Ovary (tissue), 9 donors: ENCODE data around the gene SLC6A18. TPM values are rescaled to one million over a fixed set of nuclear protein-coding genes. Genes with fewer than 3 reads are reported as not detected.

Experiments used
- DNase-seq, 5 donors: peaks; one replicate each; pipeline ENCODE4 v3.0.0-alpha.2; 2019 to 2020
- H3K27ac ChIP-seq, 2 donors: fragments of 200-600 bp; one replicate each; pipeline versions ENCODE4 v1.5.1 to v1.8.0; 2019 to 2022
- H3K27me3 ChIP-seq: fragments of 200-600 bp; one replicate; pipeline ENCODE4 v1.8.0; 2022
- H3K36me3 ChIP-seq: fragments of 200-600 bp; sonication (generic); one replicate; pipeline ENCODE4 v1.5.1; 2019
- H3K4me1 ChIP-seq: one replicate; pipeline ENCODE4 v1.8.1; 2013; ENCODE audit warnings: mild to moderate bottlenecking, moderate library complexity; ENCODE audit not compliant: insufficient read depth
- H3K4me3 ChIP-seq: fragments of 200-600 bp; sonication (generic); one replicate; pipeline ENCODE4 v1.5.1; 2017
- H3K9me3 ChIP-seq, 2 donors: fragments of 200-600 bp in 1 of 2; sonication (generic) in 1 of 2; one replicate each; pipeline versions ENCODE4 v1.5.1 to v1.8.1; 2013 to 2019; ENCODE audit warnings: mild to moderate bottlenecking in 1 of 2, moderate library complexity in 1 of 2
- EP300 ChIP-seq: sonication (generic); formaldehyde crosslinking; IDR thresholded peaks from one replicate; pipeline ENCODE4 v1.6.1; 2017; ENCODE audit warnings: antibody characterized with exemption
- POLR2A ChIP-seq: fragments of 450-650 bp; IDR thresholded peaks from one replicate; pipeline ENCODE4 v1.6.1; 2017; ENCODE audit warnings: antibody characterized with exemption, mild to moderate bottlenecking, moderate library complexity
- WGBS, 3 donors: extraction: QIAGEN DNeasy Blood & Tissue Kit in 1 of 3; methylation state at CpG; one replicate each; pipeline versions ENCODE4 v1.1.5 to v1.1.7; 2013 to 2017; 5-methylcytosine and 5-hydroxymethylcytosine counted together
- intact Hi-C, 4 donors: fragments of 100-400 bp; cut with DNase I; formaldehyde crosslinking; loops; one replicate each; pipeline versions ENCODE4 v1.11.0 to v1.15.1; 2022 to 2023
- polyA plus RNA-seq, 2 donors: library from polyadenylated mRNA; stranded (reverse); fragments of 200-250 nt in 1 of 2; fragments of 350-450 nt in 1 of 2; fragmentation: Illumina TruSeq in 1 of 2; extraction: RNeasy Lipid Tissue Mini Kit (QIAGEN cat#74804) in 1 of 2; gene quantifications; one replicate each; pipeline ENCODE4 v1.2.3, GENCODE V29; 2013 to 2014
- total RNA-seq, 7 donors: library from RNA; depleted of rRNA in 2 of 7; stranded (reverse); fragments of >200 nt in 2 of 7; fragmentation: NEBNext Ultra II Directional in 3 of 7; extraction: Animal tissue kit (Norgen Biotek cat#: 25700) in 3 of 7; gene quantifications; one replicate each; pipeline versions ENCODE4 v1.1.0 to v1.2.4, GENCODE V29; 2016 to 2023
- TF ChIP-seq, protein P1 (sequence below), 3 donors: fragments of 450-650 bp in 2 of 3; fragments of 200-600 bp in 1 of 3; IDR thresholded peaks; one replicate each; pipeline versions ENCODE4 v1.5.1 to v1.8.0; 2016 to 2022; ENCODE audit warnings: antibody characterized with exemption in 3 of 3, mild to moderate bottlenecking in 1 of 3
- donor health status: DM: no; HTN: no; CAD: no; lungs with moderate emphysema.
- donor health status: DM: no; HTN: no; CAD: no.
- donor health status: Bipolar disorder and iron deficiency.
- donor health status: DM: yes; HTN: yes; CAD: no.
- donor health status: DM: no; HTN: no; CAD: no.
- donor health status: DM: yes; HTN: yes; CAD: no.

Gene SLC6A18
- total and polyA plus RNA-seq, 9 donors: not detected

DNA sequence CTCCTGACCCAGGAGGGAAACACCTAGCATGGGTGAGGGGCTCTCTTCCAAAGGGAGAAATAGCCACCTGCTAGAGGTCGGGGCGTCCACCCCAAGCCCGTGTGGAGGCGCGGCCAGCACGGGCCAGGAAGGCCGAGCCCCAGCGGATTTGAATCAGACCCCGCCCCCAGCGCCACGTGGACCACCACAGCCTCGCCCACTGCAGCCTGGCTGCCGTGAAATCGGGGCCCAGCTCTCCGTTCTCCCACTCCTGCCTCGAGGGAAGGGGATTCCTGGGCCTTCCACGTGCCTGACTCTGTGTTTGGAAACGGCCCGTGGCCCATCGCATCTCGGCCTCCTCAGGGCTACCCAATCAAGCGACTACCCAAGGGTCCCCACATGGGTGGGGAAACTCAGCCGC is 31.6 kb downstream of the SLC6A18 start:
- no peak overlapping the region for H3K4me3 ChIP-seq
- no peaks in the 10 kb centered on the region for H3K9me3 ChIP-seq
- 78 to 85% (median 79%) methylated on average over 23 of the region's 23 CpGs for WGBS, 3 donors
- H3K27me3 ChIP-seq: no peaks in the 10 kb centered on the region
- H3K36me3 ChIP-seq: no peaks in the 10 kb centered on the region
- H3K27ac ChIP-seq: no peak overlapping the region
- H3K4me1 ChIP-seq: no peaks in the 10 kb centered on the region
- TF ChIP-seq, protein P1, sequence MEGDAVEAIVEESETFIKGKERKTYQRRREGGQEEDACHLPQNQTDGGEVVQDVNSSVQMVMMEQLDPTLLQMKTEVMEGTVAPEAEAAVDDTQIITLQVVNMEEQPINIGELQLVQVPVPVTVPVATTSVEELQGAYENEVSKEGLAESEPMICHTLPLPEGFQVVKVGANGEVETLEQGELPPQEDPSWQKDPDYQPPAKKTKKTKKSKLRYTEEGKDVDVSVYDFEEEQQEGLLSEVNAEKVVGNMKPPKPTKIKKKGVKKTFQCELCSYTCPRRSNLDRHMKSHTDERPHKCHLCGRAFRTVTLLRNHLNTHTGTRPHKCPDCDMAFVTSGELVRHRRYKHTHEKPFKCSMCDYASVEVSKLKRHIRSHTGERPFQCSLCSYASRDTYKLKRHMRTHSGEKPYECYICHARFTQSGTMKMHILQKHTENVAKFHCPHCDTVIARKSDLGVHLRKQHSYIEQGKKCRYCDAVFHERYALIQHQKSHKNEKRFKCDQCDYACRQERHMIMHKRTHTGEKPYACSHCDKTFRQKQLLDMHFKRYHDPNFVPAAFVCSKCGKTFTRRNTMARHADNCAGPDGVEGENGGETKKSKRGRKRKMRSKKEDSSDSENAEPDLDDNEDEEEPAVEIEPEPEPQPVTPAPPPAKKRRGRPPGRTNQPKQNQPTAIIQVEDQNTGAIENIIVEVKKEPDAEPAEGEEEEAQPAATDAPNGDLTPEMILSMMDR (IDR thresholded peaks at IDR 0.05): no peak
- TF ChIP-seq POLR2A: no peak
- no peak for TF ChIP-seq EP300
- no peak for DNase-seq
- intact Hi-C loops: no loop called here

DNA sequence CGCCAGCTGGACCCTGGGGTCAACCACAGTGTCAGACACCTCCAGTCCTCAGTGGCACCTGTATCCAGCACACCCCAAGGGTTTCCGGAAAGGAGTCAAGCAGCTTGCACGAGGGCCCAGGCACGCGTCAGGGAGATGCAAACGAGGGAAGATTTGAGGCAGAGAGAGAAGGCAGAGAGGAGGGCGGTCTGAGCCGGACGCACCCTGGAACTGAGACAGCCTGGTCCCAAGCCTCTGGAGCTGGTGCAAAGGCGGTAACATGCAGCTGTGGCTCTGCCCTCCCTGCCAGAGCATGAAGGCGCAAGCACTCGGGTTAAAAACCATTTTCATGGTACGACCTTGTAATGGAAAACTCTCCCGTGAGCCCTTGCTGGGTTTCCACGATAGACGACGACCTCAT is 32.2 kb downstream of the SLC6A18 start:
- H3K36me3 ChIP-seq: no peaks in the 10 kb centered on the region
- 74 to 87% (median 76%) methylated on average over 17 of the region's 17 CpGs for WGBS, 3 donors
- no peak overlapping the region for H3K27ac ChIP-seq
- no peaks in the 10 kb centered on the region for H3K4me1 ChIP-seq
- H3K4me3 ChIP-seq: no peak overlapping the region
- DNase-seq: no peak
- H3K9me3 ChIP-seq: no peaks in the 10 kb centered on the region
- TF ChIP-seq, protein P1 (IDR thresholded peaks at IDR 0.05): no peak
- TF ChIP-seq POLR2A: no peak
- no peak for TF ChIP-seq EP300
- intact Hi-C loops: no loop called here
- H3K27me3 ChIP-seq: no peaks in the 10 kb centered on the region

DNA sequence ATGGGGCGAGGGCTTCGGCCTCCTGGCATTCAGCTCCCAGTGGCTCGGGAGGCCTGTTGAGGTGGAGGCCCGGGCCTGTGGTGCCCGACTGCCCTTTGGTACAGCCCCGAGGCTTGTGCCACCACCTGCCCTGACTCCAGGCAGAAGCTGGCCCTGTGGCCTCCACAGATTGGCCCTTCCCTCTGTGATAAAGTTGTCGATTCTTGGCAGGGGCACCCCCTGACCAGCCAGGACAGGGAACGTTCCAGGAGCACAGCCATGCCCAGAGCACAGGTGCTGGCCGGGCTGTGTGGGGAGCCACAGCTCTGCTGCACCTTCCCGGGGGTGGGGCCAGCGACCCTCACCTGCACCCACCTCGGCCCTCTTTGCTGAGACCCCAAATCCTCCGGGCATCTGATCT is 32.7 kb downstream of the SLC6A18 start:
- H3K27me3 ChIP-seq: no peaks in the 10 kb centered on the region
- peaks cover 0 to 2% of the 10 kb centered on the region in 2 donors for H3K9me3 ChIP-seq
- H3K36me3 ChIP-seq: no peaks in the 10 kb centered on the region
- no peak overlapping the region for H3K4me3 ChIP-seq
- WGBS, 3 donors: 80 to 90% (median 86%) methylated on average over 13 of the region's 13 CpGs
- intact Hi-C loops: no loop called here
- TF ChIP-seq EP300 (no peak), POLR2A (no peak)
- TF ChIP-seq, protein P1 (IDR thresholded peaks at IDR 0.05): no peak
- H3K4me1 ChIP-seq: no peaks in the 10 kb centered on the region
- no peak for DNase-seq
- no peak overlapping the region for H3K27ac ChIP-seq

DNA sequence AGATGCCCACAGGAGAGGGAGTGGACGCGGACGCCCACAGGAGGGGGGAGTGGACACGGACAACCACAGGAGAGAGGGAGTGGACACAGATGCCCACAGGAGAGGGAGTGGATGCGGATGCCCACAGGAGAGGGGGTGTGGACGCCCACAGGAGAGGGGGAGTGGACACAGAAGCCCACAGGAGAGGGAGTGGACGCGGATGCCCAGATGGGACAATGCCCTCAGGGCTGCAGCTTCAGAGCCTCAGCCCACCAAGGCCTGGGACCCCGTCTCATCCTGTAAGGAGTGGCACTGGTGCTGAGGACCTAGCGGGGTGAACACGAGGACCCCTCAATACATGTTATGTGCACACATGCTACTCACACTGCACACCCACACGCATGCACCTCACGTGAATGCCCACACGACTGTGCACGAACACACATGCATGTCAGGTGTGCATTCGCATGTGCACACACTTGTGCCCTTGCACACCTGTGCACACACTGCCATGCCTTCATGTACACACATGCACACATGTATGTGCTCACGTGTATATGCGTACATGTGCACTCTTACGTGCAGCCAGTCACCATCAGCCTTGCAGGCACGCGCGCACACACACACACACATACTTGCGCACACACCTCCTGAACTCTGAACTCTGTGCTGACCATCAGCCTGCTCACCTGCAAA is 34.8 kb downstream of the SLC6A18 start:
- Histone ChIP-seq H3K36me3 (no peaks in the 10 kb centered on the region), H3K27me3 (no peaks in the 10 kb centered on the region), H3K27ac (no peak overlapping the region), H3K9me3 (peaks cover 0 to 7% of the 10 kb centered on the region in 2 donors), H3K4me1 (no peaks in the 10 kb centered on the region), H3K4me3 (no peak overlapping the region)
- no peak for DNase-seq
- TF ChIP-seq, protein P1 (IDR thresholded peaks at IDR 0.05): no peak
- TF ChIP-seq EP300 (no peak), POLR2A (no peak)
- 92 to 95% (median 94%) methylated on average over 23 of the region's 23 CpGs for WGBS, 3 donors
- intact Hi-C loops: no loop called here
